HepG2 (cell line): ENCODE data around the gene STK25. TPM values are rescaled to one million over a fixed set of nuclear protein-coding genes. Genes with fewer than 3 reads are reported as not detected.

ENCODE experiments used
- ATF1 ChIP-seq: IDR thresholded peaks from 2 replicates; pipeline ENCODE4 v1.6.1; 2016; ENCODE audit warnings: mild to moderate bottlenecking, control low read depth
- CHCHD3 ChIP-seq: sonication (generic); formaldehyde crosslinking; IDR thresholded peaks from 2 replicates; pipeline ENCODE4 v1.8.0; 2022; ENCODE audit warnings: mild to moderate bottlenecking, missing genetic modification reagents, moderate library complexity
- EZH2 ChIP-seq: conservative IDR thresholded peaks from 2 replicates; pipeline ENCODE4 v1.6.1; 2012; ENCODE audit warnings: mild to moderate bottlenecking, low read depth, low read length, moderate library complexity
- FIP1L1 ChIP-seq: fragments of 200-400 bp; formaldehyde crosslinking; IDR thresholded peaks from 2 replicates; pipeline ENCODE4 v1.6.1; 2018; ENCODE audit warnings: low read depth, mild to moderate bottlenecking, low read length, moderate library complexity, borderline replicate concordance; ENCODE audit not compliant: insufficient read depth
- IRX3 ChIP-seq: sonication (generic); formaldehyde crosslinking; IDR thresholded peaks from 2 replicates; pipeline ENCODE4 v1.8.1; 2023; ENCODE audit warnings: mild to moderate bottlenecking, low read depth, missing genetic modification reagents, borderline replicate concordance
- JDP2 ChIP-seq: sonication (generic); formaldehyde crosslinking; IDR thresholded peaks from 2 replicates; pipeline ENCODE4 v1.8.1; 2022; ENCODE audit warnings: missing genetic modification reagents, borderline replicate concordance
- MED8 ChIP-seq: sonication (generic); formaldehyde crosslinking; IDR thresholded peaks from 2 replicates; pipeline ENCODE4 v1.8.1; 2023; ENCODE audit warnings: mild to moderate bottlenecking, missing genetic modification reagents; ENCODE audit not compliant: insufficient replicate concordance
- MTF2 ChIP-seq: sonication (generic); formaldehyde crosslinking; IDR thresholded peaks from 2 replicates; pipeline ENCODE4 v1.5.0; 2020; ENCODE audit warnings: missing genetic modification reagents, borderline replicate concordance
- NFE2L1 ChIP-seq: sonication (generic); formaldehyde crosslinking; IDR thresholded peaks from 2 replicates; pipeline ENCODE4 v1.4.0; 2020; ENCODE audit warnings: missing genetic modification reagents, mild to moderate bottlenecking, borderline replicate concordance
- ZFP41 ChIP-seq: sonication (generic); formaldehyde crosslinking; IDR thresholded peaks from 2 replicates; pipeline ENCODE4 v1.4.0; 2020; ENCODE audit warnings: mild to moderate bottlenecking, missing genetic modification reagents, borderline replicate concordance
- ZNF383 ChIP-seq: sonication (generic); formaldehyde crosslinking; IDR thresholded peaks from 2 replicates; pipeline ENCODE4 v1.4.0; 2020; ENCODE audit warnings: missing genetic modification reagents, mild to moderate bottlenecking, borderline replicate concordance
- ZNF567 ChIP-seq: sonication (generic); formaldehyde crosslinking; IDR thresholded peaks from 2 replicates; pipeline ENCODE4 v1.8.1; 2023; ENCODE audit warnings: mild to moderate bottlenecking, missing genetic modification reagents, borderline replicate concordance
- ZNF570 ChIP-seq: sonication (generic); formaldehyde crosslinking; IDR thresholded peaks from 2 replicates; pipeline ENCODE4 v1.4.0; 2020; ENCODE audit warnings: mild to moderate bottlenecking, missing genetic modification reagents, borderline replicate concordance
- ZNF746 ChIP-seq: sonication (generic); formaldehyde crosslinking; IDR thresholded peaks from 2 replicates; pipeline ENCODE4 v1.8.0; 2022; ENCODE audit warnings: mild to moderate bottlenecking, missing genetic modification reagents
- polyA plus RNA-seq, 8 experiments: library from polyadenylated mRNA; depleted of rRNA in 3 of 8; stranded (reverse) in 7 of 8; unstranded in 1 of 8; fragments of >200 nt; fragmentation: Illumina TruSeq in 4 of 8; extraction: Trizol in 4 of 8; gene quantifications; 2 replicates each; pipeline versions ENCODE4 v1.2.1 to v1.2.3, GENCODE V29; 2011 to 2016; ENCODE audit warnings: low read depth in 4 of 8, missing spikeins in 1 of 8, mixed read lengths in 1 of 8; ENCODE audit not compliant: insufficient read depth in 1 of 8
- total RNA-seq, 5 experiments: library from RNA; depleted of rRNA; stranded (reverse); fragments of >200 nt; fragmentation: Illumina TruSeq; extraction: Trizol; gene quantifications; 2 replicates each; pipeline ENCODE4 v1.2.3, GENCODE V29; 2016; ENCODE audit warnings: low read depth in 1 of 5
- TF ChIP-seq, protein P1 (sequence below): sonication (generic); formaldehyde crosslinking; IDR thresholded peaks from 2 replicates; pipeline ENCODE4 v1.5.0; 2020; ENCODE audit warnings: mild to moderate bottlenecking, missing genetic modification reagents
- TF ChIP-seq, protein P2 (sequence below): sonication (generic); formaldehyde crosslinking; IDR thresholded peaks from 2 replicates; pipeline ENCODE4 v1.5.0; 2020; ENCODE audit warnings: missing genetic modification reagents
- TF ChIP-seq, protein P3 (sequence below): sonication (generic); formaldehyde crosslinking; IDR thresholded peaks from 2 replicates; pipeline ENCODE4 v1.8.0; 2022; ENCODE audit warnings: low read depth, missing genetic modification reagents
- TF ChIP-seq, protein P4 (sequence below): sonication (generic); formaldehyde crosslinking; IDR thresholded peaks from 2 replicates; pipeline ENCODE4 v1.8.0; 2022; ENCODE audit warnings: mild to moderate bottlenecking, missing genetic modification reagents; ENCODE audit not compliant: insufficient replicate concordance
- TF ChIP-seq, protein P5 (sequence below): IDR thresholded peaks from 2 replicates; pipeline ENCODE4 v1.6.1; 2016; ENCODE audit warnings: missing biosample characterization, missing genetic modification reagents, low read depth

STK25 gene
- total and polyA plus RNA-seq, 2 of the 13 experiments (the other 11 are each of a cell fraction or from before 2014, with no cell fraction given): 177 to 481 TPM

DNA sequence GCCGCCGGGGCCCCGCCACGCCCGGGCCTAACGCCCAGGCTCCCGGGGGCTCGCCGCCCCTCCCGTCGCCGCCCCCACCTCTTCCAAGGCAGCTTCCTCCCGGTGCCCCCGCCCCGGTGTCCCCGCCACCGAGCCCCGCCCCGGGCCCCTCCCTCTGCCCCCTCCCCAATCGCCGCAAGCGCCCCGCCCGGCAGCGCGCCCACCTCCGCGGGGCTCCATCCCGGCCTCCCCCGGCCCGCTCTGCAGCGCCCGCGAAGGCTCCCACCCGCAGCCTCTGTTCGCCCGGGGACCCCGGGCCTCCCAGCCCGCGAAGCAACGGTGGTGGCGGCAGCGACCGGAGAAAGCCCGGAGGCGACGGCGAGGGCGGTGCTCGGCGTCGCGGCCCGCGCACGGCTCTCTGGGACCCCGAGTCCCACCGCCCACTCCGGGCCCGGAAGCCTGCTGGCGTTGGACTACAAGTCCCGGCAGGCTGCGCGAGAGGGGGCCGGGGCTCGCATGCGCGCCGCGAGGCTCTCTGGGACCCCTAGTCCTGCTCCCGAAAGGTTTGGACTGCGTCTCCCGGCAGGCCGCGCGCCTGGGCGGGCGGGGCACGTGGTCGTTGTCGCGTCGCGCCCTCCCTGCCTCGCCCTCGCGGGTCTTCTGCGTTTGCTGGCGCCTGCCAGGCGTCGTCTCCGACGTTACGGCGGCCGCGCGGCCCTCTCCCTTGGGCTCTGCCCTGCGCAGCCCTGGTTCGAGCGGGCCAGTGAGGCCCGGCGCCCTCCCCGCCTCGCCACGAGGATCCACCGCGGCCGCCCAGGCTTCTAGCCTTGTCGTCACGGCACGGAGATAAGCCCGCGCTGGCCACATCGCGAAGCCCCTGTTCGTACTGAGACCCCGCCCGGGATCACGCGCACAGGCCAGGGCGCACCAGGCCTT, at the start of gene STK25 (continued):
- TF ChIP-seq, protein P1, sequence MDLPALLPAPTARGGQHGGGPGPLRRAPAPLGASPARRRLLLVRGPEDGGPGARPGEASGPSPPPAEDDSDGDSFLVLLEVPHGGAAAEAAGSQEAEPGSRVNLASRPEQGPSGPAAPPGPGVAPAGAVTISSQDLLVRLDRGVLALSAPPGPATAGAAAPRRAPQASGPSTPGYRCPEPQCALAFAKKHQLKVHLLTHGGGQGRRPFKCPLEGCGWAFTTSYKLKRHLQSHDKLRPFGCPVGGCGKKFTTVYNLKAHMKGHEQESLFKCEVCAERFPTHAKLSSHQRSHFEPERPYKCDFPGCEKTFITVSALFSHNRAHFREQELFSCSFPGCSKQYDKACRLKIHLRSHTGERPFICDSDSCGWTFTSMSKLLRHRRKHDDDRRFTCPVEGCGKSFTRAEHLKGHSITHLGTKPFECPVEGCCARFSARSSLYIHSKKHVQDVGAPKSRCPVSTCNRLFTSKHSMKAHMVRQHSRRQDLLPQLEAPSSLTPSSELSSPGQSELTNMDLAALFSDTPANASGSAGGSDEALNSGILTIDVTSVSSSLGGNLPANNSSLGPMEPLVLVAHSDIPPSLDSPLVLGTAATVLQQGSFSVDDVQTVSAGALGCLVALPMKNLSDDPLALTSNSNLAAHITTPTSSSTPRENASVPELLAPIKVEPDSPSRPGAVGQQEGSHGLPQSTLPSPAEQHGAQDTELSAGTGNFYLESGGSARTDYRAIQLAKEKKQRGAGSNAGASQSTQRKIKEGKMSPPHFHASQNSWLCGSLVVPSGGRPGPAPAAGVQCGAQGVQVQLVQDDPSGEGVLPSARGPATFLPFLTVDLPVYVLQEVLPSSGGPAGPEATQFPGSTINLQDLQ: peak; percentile 85
- TF ChIP-seq ZFP41 (CRISPR knock-in tag): peak; percentile 97
- TF ChIP-seq ZNF567 (CRISPR knock-in tag): peak; percentile 100
- no peak for TF ChIP-seq ATF1 (CRISPR knock-in tag)
- TF ChIP-seq MED8 (CRISPR knock-in tag): peak; percentile 91
- TF ChIP-seq, protein P2, sequence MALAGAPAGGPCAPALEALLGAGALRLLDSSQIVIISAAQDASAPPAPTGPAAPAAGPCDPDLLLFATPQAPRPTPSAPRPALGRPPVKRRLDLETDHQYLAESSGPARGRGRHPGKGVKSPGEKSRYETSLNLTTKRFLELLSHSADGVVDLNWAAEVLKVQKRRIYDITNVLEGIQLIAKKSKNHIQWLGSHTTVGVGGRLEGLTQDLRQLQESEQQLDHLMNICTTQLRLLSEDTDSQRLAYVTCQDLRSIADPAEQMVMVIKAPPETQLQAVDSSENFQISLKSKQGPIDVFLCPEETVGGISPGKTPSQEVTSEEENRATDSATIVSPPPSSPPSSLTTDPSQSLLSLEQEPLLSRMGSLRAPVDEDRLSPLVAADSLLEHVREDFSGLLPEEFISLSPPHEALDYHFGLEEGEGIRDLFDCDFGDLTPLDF (CRISPR knock-in tag): peak; percentile 92; the same call in 1 of the 2 replicates
- peak; percentile 93 for TF ChIP-seq IRX3 (CRISPR knock-in tag)
- TF ChIP-seq, protein P3, sequence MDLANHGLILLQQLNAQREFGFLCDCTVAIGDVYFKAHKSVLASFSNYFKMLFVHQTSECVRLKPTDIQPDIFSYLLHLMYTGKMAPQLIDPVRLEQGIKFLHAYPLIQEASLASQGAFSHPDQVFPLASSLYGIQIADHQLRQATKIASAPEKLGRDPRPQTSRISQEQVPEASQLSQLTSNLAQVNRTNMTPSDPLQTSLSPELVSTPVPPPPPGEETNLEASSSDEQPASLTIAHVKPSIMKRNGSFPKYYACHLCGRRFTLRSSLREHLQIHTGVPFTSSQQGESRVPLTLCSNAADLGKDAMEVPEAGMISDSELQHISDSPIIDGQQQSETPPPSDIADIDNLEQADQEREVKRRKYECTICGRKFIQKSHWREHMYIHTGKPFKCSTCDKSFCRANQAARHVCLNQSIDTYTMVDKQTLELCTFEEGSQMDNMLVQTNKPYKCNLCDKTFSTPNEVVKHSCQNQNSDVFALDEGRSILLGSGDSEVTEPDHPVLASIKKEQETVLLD (CRISPR knock-in tag): peak; percentile 94
- peak; percentile 53; the same call in 1 of the 2 replicates for TF ChIP-seq JDP2 (CRISPR knock-in tag)
- peak; percentile 100 for TF ChIP-seq CHCHD3 (CRISPR knock-in tag)
- TF ChIP-seq ZNF570 (CRISPR knock-in tag): peak; percentile 97
- peak; percentile 93 for TF ChIP-seq MTF2 (CRISPR knock-in tag)
- TF ChIP-seq ZNF383 (CRISPR knock-in tag): peak; percentile 73; the same call in 1 of the 2 replicates
- TF ChIP-seq EZH2: no peak
- TF ChIP-seq, protein P4, sequence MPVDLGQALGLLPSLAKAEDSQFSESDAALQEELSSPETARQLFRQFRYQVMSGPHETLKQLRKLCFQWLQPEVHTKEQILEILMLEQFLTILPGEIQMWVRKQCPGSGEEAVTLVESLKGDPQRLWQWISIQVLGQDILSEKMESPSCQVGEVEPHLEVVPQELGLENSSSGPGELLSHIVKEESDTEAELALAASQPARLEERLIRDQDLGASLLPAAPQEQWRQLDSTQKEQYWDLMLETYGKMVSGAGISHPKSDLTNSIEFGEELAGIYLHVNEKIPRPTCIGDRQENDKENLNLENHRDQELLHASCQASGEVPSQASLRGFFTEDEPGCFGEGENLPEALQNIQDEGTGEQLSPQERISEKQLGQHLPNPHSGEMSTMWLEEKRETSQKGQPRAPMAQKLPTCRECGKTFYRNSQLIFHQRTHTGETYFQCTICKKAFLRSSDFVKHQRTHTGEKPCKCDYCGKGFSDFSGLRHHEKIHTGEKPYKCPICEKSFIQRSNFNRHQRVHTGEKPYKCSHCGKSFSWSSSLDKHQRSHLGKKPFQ (CRISPR knock-in tag): peak; percentile 91
- TF ChIP-seq ZNF746 (CRISPR knock-in tag): peak; percentile 93
- TF ChIP-seq NFE2L1: peak; percentile 84
- TF ChIP-seq FIP1L1: no peak
- TF ChIP-seq, protein P5, sequence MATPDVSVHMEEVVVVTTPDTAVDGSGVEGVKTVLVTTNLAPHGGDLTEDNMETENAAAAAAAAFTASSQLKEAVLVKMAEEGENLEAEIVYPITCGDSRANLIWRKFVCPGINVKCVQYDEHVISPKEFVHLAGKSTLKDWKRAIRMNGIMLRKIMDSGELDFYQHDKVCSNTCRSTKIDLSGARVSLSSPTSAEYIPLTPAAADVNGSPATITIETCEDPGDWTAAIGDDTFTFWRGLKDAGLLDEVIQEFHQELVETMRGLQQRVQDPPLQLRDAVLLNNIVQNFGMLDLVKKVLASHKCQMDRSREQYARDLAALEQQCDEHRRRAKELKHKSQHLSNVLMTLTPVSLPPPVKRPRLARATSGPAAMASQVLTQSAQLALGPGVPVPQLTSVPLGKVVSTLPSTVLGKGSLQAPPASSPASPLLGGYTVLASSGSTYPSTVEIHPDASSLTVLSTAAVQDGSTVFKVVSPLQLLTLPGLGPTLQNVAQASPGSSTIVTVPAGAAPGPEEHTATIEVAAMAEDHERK (CRISPR knock-in tag): peak; percentile 97
